ENCODE results near the gene UCHL3. TPM values are rescaled to one million over a fixed set of nuclear protein-coding genes. Genes with fewer than 3 reads are reported as not detected.

UCHL3 gene
- total RNA-seq, 4 donors from 2014 or later, result 1.4 to 19.2 (median 11.0) TPM

DNA sequence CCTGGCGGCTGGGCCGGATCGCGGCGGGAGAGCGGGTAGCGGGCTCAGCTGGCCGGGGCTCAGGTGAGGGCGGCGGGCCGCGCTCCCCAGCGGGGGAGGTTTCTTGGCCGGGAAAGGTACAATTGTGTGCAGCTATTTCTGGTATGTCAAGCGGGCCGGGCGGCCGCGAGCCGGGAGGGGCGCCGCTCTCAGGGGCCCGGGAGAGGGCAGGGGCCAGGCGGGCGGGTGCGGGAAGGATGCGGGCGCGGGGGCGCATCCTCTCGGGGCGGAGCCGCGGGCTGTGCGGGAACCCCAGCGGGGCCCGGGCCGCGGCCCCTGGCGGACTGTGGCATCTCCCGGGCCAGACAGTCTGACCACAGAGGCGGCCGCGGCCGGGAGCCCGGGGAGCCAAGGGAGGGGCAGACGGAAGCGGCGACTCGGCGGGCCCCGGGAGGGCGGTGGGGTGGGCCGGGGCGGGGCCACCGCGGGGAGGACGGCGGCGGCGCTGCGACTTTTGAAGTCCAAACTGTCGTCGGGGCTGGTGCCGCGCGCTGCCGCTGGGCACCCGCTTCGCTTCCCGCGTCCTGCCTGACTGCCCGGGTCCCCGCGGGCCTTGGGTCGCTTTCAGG, 86.3 kb downstream of the UCHL3 start, which contains the start of gene LMO7:
Gene LMO7, plus strand, starts transcription at position 503 of the 608 bp plus-strand sequence. CDS start 328 bp downstream, outside the sequence.
- H3K4me1 ChIP-seq, result peaks cover 0 to 26% (median 3%) of the 10 kb centered on the region in 4 donors
- H3K27ac ChIP-seq, result peak within 1 kb of the TSS; percentile 68 to 92 (median 79)
- TF ChIP-seq POLR2A (IDR thresholded peaks at IDR 0.05) (peak in 1 of 2 donors; percentile 37), EP300 (IDR thresholded peaks at IDR 0.05) (peak in 1 of 2 donors; percentile 39)
- TF ChIP-seq, protein P1, sequence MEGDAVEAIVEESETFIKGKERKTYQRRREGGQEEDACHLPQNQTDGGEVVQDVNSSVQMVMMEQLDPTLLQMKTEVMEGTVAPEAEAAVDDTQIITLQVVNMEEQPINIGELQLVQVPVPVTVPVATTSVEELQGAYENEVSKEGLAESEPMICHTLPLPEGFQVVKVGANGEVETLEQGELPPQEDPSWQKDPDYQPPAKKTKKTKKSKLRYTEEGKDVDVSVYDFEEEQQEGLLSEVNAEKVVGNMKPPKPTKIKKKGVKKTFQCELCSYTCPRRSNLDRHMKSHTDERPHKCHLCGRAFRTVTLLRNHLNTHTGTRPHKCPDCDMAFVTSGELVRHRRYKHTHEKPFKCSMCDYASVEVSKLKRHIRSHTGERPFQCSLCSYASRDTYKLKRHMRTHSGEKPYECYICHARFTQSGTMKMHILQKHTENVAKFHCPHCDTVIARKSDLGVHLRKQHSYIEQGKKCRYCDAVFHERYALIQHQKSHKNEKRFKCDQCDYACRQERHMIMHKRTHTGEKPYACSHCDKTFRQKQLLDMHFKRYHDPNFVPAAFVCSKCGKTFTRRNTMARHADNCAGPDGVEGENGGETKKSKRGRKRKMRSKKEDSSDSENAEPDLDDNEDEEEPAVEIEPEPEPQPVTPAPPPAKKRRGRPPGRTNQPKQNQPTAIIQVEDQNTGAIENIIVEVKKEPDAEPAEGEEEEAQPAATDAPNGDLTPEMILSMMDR (IDR thresholded peaks at IDR 0.05), result peak in 2 of 5 experiments; percentile 6 to 14
- H3K36me3 ChIP-seq, result peaks cover 0 to 1% (median 0%) of the 10 kb centered on the region in 3 donors
- 0% methylated on average over 2 to 20 of the region's 76 CpGs for WGBS, 2 donors
- no peaks in the 10 kb centered on the region for H3K27me3 ChIP-seq
- no peaks in the 10 kb centered on the region for H3K9me3 ChIP-seq
- H3K4me3 ChIP-seq, result peak within 1 kb of the TSS; percentile 54 to 84 (median 76)
- peak; percentile 6 to 25 for DNase-seq (ENCODE audit: low spot score in 2 of 2)

DNA sequence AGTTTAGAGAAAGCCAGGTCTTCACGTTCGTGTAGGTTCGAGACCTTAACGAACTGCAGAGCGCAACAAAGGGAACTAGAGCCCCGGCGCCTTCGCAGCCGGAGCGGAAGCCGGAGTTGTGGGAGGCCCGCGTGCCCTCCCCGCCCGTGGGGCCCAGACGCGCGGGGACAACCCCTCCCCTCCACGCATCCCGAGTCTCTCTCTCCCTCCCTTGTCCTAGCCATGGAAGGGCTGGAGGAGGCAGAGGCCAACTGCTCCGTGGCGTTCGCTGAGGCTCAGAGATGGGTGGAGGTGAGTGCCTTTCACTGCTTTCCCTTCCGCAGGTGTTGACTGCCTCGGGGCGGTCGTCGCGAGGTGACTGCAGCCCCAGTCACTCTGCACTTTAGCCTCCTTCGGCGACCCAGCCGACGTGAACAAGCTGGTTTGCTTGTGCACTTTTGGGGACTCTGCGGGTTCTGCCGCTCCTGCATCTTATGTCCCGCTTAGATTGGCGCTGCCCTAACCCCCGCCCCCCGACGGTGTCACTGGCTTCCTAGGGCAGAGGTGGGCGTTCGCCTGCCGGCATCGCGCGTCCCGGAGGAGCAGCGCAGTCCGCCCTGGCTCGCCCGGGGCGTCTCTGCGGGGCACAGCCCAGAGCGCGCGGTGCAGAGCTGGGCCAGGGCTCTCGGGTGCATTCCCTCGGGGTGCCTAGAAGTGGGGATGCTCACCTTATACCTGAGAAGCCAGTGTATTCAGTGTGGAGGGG, 87.0 kb downstream of the UCHL3 start:
- DNase-seq (ENCODE audit: low spot score in 2 of 2), result peak in 1 of 2 donors; percentile 6
- 1% methylated on average over 32 to 53 of the region's 58 CpGs for WGBS, 2 donors
- H3K27ac ChIP-seq, result peak overlapping the region; percentile 68 to 92 (median 79)
- no peaks in the 10 kb centered on the region for H3K27me3 ChIP-seq
- peak overlapping the region; percentile 54 to 84 (median 76) for H3K4me3 ChIP-seq
- no peaks in the 10 kb centered on the region for H3K9me3 ChIP-seq
- no peaks in the 10 kb centered on the region for H3K36me3 ChIP-seq
- peaks cover 0 to 26% (median 3%) of the 10 kb centered on the region in 4 donors for H3K4me1 ChIP-seq
- TF ChIP-seq POLR2A (IDR thresholded peaks at IDR 0.05) (no peak), EP300 (IDR thresholded peaks at IDR 0.05) (peak in 1 of 2 donors; percentile 6)

DNA sequence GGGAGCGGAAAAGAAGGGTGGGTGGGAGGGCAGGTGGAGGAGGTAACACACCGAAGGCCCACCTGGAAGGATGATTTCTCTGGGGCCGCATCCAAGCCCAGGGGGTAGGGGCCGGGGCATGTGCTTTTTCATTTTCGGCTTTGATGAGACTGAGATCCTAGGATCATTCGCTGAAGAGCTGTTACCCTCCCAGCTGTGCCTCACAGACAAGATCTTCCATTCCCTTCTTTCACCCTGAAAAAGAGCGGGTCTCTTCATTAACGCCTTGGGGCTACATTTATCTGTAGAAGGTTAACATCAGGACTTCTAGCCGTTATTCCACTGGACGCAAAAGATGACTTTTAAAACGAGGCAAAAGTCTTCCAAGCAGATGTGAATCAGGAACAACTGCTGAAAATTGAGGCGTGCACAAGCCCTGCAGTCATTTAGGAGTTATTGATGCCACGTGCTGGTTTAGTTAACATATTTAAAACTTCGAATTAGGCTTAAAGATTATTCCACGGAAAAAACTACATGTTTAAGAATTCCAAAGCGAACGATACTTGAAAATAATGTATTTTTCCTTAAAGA, 87.7 kb downstream of the UCHL3 start:
- Histone ChIP-seq H3K36me3 (no peaks in the 10 kb centered on the region), H3K4me3 (peak overlapping the region; percentile 54 to 84 (median 76)), H3K4me1 (peaks cover 0 to 26% (median 3%) of the 10 kb centered on the region in 4 donors), H3K27ac (peak overlapping the region in 2 of 4 donors; percentile 85 to 92), H3K27me3 (no peaks in the 10 kb centered on the region), H3K9me3 (no peaks in the 10 kb centered on the region)
- no peak for DNase-seq (ENCODE audit: low spot score in 2 of 2)
- TF ChIP-seq EP300 (IDR thresholded peaks at IDR 0.05), result no peak
- no peak for TF ChIP-seq POLR2A (IDR thresholded peaks at IDR 0.05)
- TF ChIP-seq, protein P1 (IDR thresholded peaks at IDR 0.05), result no peak
- 7 to 8% methylated on average over 17 of the region's 17 CpGs for WGBS, 2 donors

DNA sequence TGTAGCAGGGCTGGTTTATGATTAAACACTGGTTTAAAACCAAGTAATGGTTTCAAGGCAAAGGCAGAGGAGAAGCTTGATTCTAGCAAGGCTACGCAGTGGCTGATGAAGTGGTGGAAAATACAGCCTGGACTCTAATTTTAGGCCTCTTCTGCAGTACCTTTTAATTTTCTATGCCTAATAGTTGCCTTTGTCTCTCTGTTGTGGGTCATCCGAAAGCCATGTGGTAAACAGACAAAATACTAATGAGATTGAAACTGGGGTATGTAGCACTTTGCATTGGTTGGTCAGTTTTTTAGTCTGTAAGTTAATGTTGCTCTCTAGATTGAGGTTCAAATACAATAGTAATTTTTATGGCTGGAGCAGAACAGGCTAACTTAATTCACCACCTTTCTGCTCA, 89.9 kb downstream of the UCHL3 start:
- no peaks in the 10 kb centered on the region for H3K27me3 ChIP-seq
- TF ChIP-seq EP300 (IDR thresholded peaks at IDR 0.05) (no peak), POLR2A (IDR thresholded peaks at IDR 0.05) (no peak)
- TF ChIP-seq, protein P1 (IDR thresholded peaks at IDR 0.05), result no peak
- no peaks in the 10 kb centered on the region for H3K36me3 ChIP-seq
- no peak for DNase-seq (ENCODE audit: low spot score in 2 of 2)
- no peak overlapping the region for H3K27ac ChIP-seq
- H3K9me3 ChIP-seq, result no peaks in the 10 kb centered on the region
- no peak overlapping the region for H3K4me3 ChIP-seq
- WGBS, 2 donors, result 96 to 100% methylated on average over 2 of the region's 2 CpGs
- H3K4me1 ChIP-seq, result peaks cover 0 to 26% (median 3%) of the 10 kb centered on the region in 4 donors

DNA sequence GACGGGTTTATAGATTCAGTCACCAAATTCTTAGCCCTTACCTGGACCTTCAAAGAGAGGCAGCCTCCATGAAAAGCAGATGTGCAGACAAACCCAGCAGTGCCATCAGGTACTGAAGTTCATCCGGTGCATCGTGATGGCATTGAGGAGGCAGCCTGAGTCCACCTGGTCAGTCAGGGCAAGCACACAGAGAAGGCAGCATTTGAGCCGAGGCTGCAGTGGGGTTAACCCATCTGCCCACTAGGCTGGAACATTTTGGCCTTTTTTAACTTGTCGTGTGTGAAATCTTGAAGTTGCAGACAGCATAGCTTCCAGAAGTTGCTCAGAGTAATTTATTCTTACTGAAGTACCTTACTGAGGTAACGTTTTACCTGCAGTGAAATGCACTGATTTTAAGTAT, 91.4 kb downstream of the UCHL3 start:
- no peak for TF ChIP-seq EP300 (IDR thresholded peaks at IDR 0.05)
- TF ChIP-seq, protein P1 (IDR thresholded peaks at IDR 0.05), result no peak
- no peak for TF ChIP-seq POLR2A (IDR thresholded peaks at IDR 0.05)
- WGBS, 2 donors, result 84 to 92% methylated on average over 6 of the region's 6 CpGs
- Histone ChIP-seq H3K4me1 (peaks cover 0 to 18% (median 3%) of the 10 kb centered on the region in 4 donors), H3K27ac (no peak overlapping the region), H3K27me3 (no peaks in the 10 kb centered on the region), H3K4me3 (no peak overlapping the region), H3K9me3 (no peaks in the 10 kb centered on the region), H3K36me3 (no peaks in the 10 kb centered on the region)
- DNase-seq (ENCODE audit: low spot score in 2 of 2), result no peak

Measured in tibial nerve (tissue), 4 donors.